HepG2 (cell line): ENCODE data around the gene NUDT22. TPM values are rescaled to one million over a fixed set of nuclear protein-coding genes. Genes with fewer than 3 reads are reported as not detected.

ENCODE experiments used
- ATAC-seq: fragments of 200-7000 bp; cut with Tn5 transposase; 3 replicates; pipeline ENCODE4 v1.9.1; 2020; ENCODE audit warnings: mild to moderate bottlenecking, moderate library complexity
- BruUV-seq: library from RNA; stranded (reverse); fragments of 400-500 nt; replicated peaks from 2 replicates; lab custom pipeline; 2021; lab: Mats Ljungman, UMichigan
- CTCF ChIA-PET: fragments of 300-600 bp; formaldehyde crosslinking; extraction: SDS; loops from one replicate; lab custom pipeline; 2021; ENCODE audit warnings: low total read pairs, inconsistent platforms, low intra/inter-chr PET ratio; lab: Yijun Ruan, JAX
- POLR2A ChIA-PET: fragments of 350-600 bp; sonication (Branson Sonifier 250); formaldehyde crosslinking; loops from one replicate; lab custom pipeline; 2020; ENCODE audit warnings: antibody characterized with exemption, inconsistent platforms; lab: Yijun Ruan, JAX
- DNase-seq: peaks from one replicate; pipeline ENCODE4 v3.0.0-alpha.2; 2015; ENCODE audit warnings: low spot score
- FAIRE-seq: peaks from 3 replicates; lab custom pipeline; 2011; peaks lifted over from hg19 to GRCh38; lab: Jason Lieb, UNC
- H2AFZ ChIP-seq: one replicate; pipeline ENCODE4 v1.6.1; 2011; ENCODE audit warnings: low read length, inconsistent platforms
- H3K27ac ChIP-seq: fragments of 300-600 bp; 3 replicates; pipeline ENCODE4 v1.8.0; 2011; ENCODE audit warnings: mixed run types, mild to moderate bottlenecking, mixed read lengths, low read length, inconsistent platforms; ENCODE audit not compliant: insufficient read depth; ENCODE audit errors: extremely low read length
- H3K27me3 ChIP-seq, 2 experiments: fragments of 200-600 bp in 1 of 2; 2 replicates in 1 of 2; 3 replicates in 1 of 2; pipeline versions ENCODE4 v1.6.0 to v1.8.0; 2011; ENCODE audit warnings: low read length in 2 of 2, mild to moderate bottlenecking in 2 of 2, moderate library complexity in 2 of 2, inconsistent platforms in 1 of 2; ENCODE audit not compliant: insufficient read depth in 2 of 2, control insufficient read depth in 1 of 2
- H3K36me3 ChIP-seq, 2 experiments: fragments of 200-600 bp in 1 of 2; replicated peaks in 1 of 2; 2 replicates in 1 of 2; 3 replicates in 1 of 2; pipeline versions ENCODE4 v1.5.1 to v1.8.0; 2011; ENCODE audit warnings: low read length in 2 of 2, inconsistent platforms in 1 of 2; ENCODE audit not compliant: insufficient read depth in 2 of 2, control insufficient read depth in 1 of 2
- H3K4me1 ChIP-seq: 2 replicates; pipeline ENCODE4 v1.5.1; 2012; ENCODE audit warnings: low read length, inconsistent platforms; ENCODE audit not compliant: insufficient read depth
- H3K4me2 ChIP-seq: 2 replicates; pipeline ENCODE4 v1.6.0; 2011; ENCODE audit warnings: low read depth, low read length, inconsistent platforms
- H3K4me3 ChIP-seq, 3 experiments: fragments of 200-600 bp in 1 of 3; sonication (generic), shearing (Covaris generic) in 1 of 3; replicated peaks in 1 of 3; 2 replicates each; pipeline ENCODE4 v1.5.1; 2011 to 2016; ENCODE audit warnings: low read length in 3 of 3, inconsistent platforms in 2 of 3, low read depth in 2 of 3, mild to moderate bottlenecking in 2 of 3, control low read depth in 1 of 3, mixed read lengths in 1 of 3; ENCODE audit not compliant: insufficient read depth in 1 of 3
- H3K79me2 ChIP-seq: one replicate; pipeline ENCODE4 v1.6.1; 2011; ENCODE audit warnings: low read length, inconsistent platforms; ENCODE audit not compliant: insufficient read depth
- H3K9ac ChIP-seq: 2 replicates; pipeline ENCODE4 v1.6.0; 2011; ENCODE audit warnings: mild to moderate bottlenecking, low read depth, low read length, inconsistent platforms; ENCODE audit not compliant: insufficient read depth
- H3K9me3 ChIP-seq: 2 replicates; pipeline ENCODE4 v1.5.1; 2012; ENCODE audit warnings: mild to moderate bottlenecking, low read length
- H4K20me1 ChIP-seq: 2 replicates; pipeline ENCODE4 v1.6.0; 2011; ENCODE audit warnings: inconsistent platforms, mild to moderate bottlenecking, low read length, moderate library complexity; ENCODE audit not compliant: insufficient read depth
- ZNF549 ChIP-seq: sonication (generic); formaldehyde crosslinking; IDR thresholded peaks from 2 replicates; pipeline ENCODE4 v1.5.0; 2020; ENCODE audit warnings: missing genetic modification reagents
- ZZZ3 ChIP-seq: sonication (generic); formaldehyde crosslinking; IDR thresholded peaks from 2 replicates; pipeline ENCODE4 v1.4.0; 2020; ENCODE audit warnings: missing genetic modification reagents, mild to moderate bottlenecking, borderline replicate concordance
- WGBS: methylation state at CpG from one replicate; pipeline ENCODE4 v1.1.6; 2017; ENCODE audit warnings: low lambda C conversion rate; 5-methylcytosine and 5-hydroxymethylcytosine counted together
- in situ Hi-C: cut with HindIII; loops from 2 replicates; pipeline ENCODE4 v1.10.0; 2017; ENCODE audit warnings: low pct_unique_long_range_greater_than_20kb; ENCODE audit not compliant: extremely low pct_ligation_motif_present
- intact Hi-C: fragments of 100-400 bp; cut with micrococcal nuclease; formaldehyde crosslinking; loops from one replicate; pipeline ENCODE4 v1.10.0; 2022; ENCODE audit not compliant: unreplicated experiment
- polyA plus RNA-seq, 8 experiments: library from polyadenylated mRNA; depleted of rRNA in 3 of 8; stranded (reverse) in 7 of 8; unstranded in 1 of 8; fragments of >200 nt; fragmentation: Illumina TruSeq in 4 of 8; extraction: Trizol in 4 of 8; gene quantifications; 2 replicates each; pipeline versions ENCODE4 v1.2.1 to v1.2.3, GENCODE V29; 2011 to 2016; ENCODE audit warnings: low read depth in 4 of 8, missing spikeins in 1 of 8, mixed read lengths in 1 of 8; ENCODE audit not compliant: insufficient read depth in 1 of 8
- total RNA-seq, 5 experiments: library from RNA; depleted of rRNA; stranded (reverse); fragments of >200 nt; fragmentation: Illumina TruSeq; extraction: Trizol; gene quantifications; 2 replicates each; pipeline ENCODE4 v1.2.3, GENCODE V29; 2016; ENCODE audit warnings: low read depth in 1 of 5
- TF ChIP-seq, protein P1 (sequence below): sonication (generic); formaldehyde crosslinking; IDR thresholded peaks from 2 replicates; pipeline ENCODE4 v1.4.0; 2020; ENCODE audit warnings: mild to moderate bottlenecking, missing genetic modification reagents, borderline replicate concordance
- TF ChIP-seq, protein P2 (sequence below): sonication (generic); formaldehyde crosslinking; conservative IDR thresholded peaks from 2 replicates; pipeline ENCODE4 v1.8.0; 2022; ENCODE audit warnings: low read depth, missing genetic modification reagents

The NUDT22 gene
- total and polyA plus RNA-seq, 2 of the 13 experiments (the other 11 are each of a cell fraction or from before 2014, with no cell fraction given): 33.5 to 39.8 TPM

DNA sequence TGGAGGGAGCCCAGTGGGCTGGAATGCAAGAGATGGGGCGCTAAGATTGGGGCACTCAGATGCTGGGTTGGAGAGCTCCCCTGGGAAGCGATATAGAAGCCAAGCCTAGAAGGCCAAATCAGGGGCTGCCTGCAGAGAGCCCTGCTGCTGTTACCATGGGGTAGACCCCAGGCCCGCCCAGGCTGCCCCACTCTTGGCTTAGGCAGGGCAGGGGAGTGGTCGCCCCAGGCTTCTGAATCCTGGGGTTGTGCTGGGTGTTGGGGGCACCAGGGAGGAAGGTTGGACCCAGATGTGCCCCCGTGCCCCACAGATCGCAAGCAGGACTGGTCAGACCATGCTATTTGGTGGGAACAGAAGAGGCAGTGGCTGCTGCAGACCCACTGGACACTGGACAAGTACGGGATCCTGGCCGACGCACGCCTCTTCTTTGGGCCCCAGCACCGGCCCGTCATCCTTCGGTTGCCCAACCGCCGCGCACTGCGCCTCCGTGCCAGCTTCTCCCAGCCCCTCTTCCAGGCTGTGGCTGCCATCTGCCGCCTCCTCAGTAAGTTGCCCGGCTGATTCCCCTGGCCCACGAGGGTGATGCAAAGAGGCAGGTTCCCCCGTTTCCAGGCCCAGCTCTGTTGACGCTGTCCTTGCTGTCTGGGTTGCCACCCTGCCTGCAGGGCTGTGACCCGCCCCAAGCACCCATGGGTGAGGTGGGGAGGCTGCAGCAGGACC lies 15.6 kb upstream of the NUDT22 start:
- H3K27me3 ChIP-seq: peaks cover 0 to 1% of the 10 kb centered on the region in 2 experiments; a peak in 1 of 5 replicates
- H3K4me3 ChIP-seq: no peak overlapping the region
- H3K79me2 ChIP-seq: no peaks in the 10 kb centered on the region
- DNase-seq (no peak), ATAC-seq (no peak; the same call in 2 of the 3 replicates), FAIRE-seq (no peak)
- no peak overlapping the region for H3K9ac ChIP-seq
- BruUV-seq: no TSS peak
- in situ Hi-C loops: no loop called here
- WGBS: 84% methylated on average over 19 of the region's 24 CpGs
- intact Hi-C loops: no loop called here
- POLR2A ChIA-PET: interaction anchor here (1.0 to 1.6 kb wide), 2 partner anchors 16 to 94 kb away, joined by 3 read pairs; partner anchors contain the start of genes NUDT22 and TRPT1
- H2AFZ ChIP-seq: no peak overlapping the region
- no peaks in the 10 kb centered on the region for H4K20me1 ChIP-seq
- TF ChIP-seq ZZZ3 (CRISPR knock-in tag): no peak
- H3K36me3 ChIP-seq: peaks cover 0 to 3% of the 10 kb centered on the region in 2 experiments; a peak in 2 of 5 replicates
- no peak overlapping the region for H3K27ac ChIP-seq
- H3K4me2 ChIP-seq: no peak overlapping the region
- H3K9me3 ChIP-seq: no peaks in the 10 kb centered on the region
- peaks cover 22% of the 10 kb centered on the region for H3K4me1 ChIP-seq
- CTCF ChIA-PET: no interaction called here

DNA sequence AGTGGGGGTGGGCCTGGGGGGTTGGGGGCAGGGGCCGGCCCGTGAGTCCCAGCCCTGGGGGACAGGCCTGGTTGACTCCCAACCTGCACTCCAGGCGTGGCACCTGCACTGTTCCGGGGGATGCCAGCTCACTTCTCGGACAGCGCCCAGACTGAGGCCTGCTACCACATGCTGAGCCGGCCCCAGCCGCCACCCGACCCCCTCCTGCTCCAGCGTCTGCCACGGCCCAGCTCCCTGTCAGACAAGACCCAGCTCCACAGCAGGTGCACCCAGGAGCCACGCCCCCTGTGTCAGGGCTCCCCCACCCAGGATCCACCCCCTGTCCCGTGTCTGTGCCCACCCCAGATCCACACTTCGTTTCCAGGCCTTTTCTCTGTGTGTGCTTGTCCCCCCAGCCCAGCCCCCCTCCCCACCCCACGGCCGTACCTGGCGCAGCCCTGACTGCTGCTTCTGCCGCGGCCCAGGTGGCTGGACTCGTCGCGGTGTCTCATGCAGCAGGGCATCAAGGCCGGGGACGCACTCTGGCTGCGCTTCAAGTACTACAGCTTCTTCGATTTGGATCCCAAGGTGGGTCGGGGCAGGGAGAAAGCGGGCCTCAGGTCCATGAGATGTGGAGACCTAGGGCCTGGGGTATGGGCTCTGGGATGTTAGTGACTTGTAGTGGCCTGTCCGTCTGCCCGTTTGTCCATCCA lies 14.7 kb upstream of the NUDT22 start:
- H3K27me3 ChIP-seq: peaks cover 0 to 1% of the 10 kb centered on the region in 2 experiments; a peak in 1 of 5 replicates
- WGBS: 82% methylated on average over 22 of the region's 30 CpGs
- intact Hi-C loops: no loop called here
- DNase-seq (no peak), ATAC-seq (no peak), FAIRE-seq (no peak)
- peaks cover 17% of the 10 kb centered on the region for H3K4me1 ChIP-seq
- no peak overlapping the region for H3K4me3 ChIP-seq
- H3K9me3 ChIP-seq: no peaks in the 10 kb centered on the region
- ChIA-PET POLR2A (interaction anchor here (1.6 to 1.7 kb wide), 2 partner anchors 15 to 25 kb away, joined by 3 to 4 read pairs; partner anchors contain the start of genes NUDT22, STIP1 and TRPT1), CTCF (no interaction called here)
- H3K9ac ChIP-seq: no peak overlapping the region
- no peak overlapping the region for H2AFZ ChIP-seq
- no peak overlapping the region for H3K4me2 ChIP-seq
- in situ Hi-C loops: no loop called here
- H3K27ac ChIP-seq: no peak overlapping the region
- BruUV-seq: no TSS peak
- peaks cover 0 to 3% of the 10 kb centered on the region in 2 experiments; a peak in 2 of 5 replicates for H3K36me3 ChIP-seq
- H3K79me2 ChIP-seq: no peaks in the 10 kb centered on the region
- TF ChIP-seq, protein P1, sequence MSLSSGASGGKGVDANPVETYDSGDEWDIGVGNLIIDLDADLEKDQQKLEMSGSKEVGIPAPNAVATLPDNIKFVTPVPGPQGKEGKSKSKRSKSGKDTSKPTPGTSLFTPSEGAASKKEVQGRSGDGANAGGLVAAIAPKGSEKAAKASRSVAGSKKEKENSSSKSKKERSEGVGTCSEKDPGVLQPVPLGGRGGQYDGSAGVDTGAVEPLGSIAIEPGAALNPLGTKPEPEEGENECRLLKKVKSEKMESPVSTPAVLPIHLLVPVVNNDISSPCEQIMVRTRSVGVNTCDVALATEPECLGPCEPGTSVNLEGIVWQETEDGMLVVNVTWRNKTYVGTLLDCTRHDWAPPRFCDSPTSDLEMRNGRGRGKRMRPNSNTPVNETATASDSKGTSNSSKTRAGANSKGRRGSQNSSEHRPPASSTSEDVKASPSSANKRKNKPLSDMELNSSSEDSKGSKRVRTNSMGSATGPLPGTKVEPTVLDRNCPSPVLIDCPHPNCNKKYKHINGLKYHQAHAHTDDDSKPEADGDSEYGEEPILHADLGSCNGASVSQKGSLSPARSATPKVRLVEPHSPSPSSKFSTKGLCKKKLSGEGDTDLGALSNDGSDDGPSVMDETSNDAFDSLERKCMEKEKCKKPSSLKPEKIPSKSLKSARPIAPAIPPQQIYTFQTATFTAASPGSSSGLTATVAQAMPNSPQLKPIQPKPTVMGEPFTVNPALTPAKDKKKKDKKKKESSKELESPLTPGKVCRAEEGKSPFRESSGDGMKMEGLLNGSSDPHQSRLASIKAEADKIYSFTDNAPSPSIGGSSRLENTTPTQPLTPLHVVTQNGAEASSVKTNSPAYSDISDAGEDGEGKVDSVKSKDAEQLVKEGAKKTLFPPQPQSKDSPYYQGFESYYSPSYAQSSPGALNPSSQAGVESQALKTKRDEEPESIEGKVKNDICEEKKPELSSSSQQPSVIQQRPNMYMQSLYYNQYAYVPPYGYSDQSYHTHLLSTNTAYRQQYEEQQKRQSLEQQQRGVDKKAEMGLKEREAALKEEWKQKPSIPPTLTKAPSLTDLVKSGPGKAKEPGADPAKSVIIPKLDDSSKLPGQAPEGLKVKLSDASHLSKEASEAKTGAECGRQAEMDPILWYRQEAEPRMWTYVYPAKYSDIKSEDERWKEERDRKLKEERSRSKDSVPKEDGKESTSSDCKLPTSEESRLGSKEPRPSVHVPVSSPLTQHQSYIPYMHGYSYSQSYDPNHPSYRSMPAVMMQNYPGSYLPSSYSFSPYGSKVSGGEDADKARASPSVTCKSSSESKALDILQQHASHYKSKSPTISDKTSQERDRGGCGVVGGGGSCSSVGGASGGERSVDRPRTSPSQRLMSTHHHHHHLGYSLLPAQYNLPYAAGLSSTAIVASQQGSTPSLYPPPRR (CRISPR knock-in tag): no peak
- TF ChIP-seq, protein P2, sequence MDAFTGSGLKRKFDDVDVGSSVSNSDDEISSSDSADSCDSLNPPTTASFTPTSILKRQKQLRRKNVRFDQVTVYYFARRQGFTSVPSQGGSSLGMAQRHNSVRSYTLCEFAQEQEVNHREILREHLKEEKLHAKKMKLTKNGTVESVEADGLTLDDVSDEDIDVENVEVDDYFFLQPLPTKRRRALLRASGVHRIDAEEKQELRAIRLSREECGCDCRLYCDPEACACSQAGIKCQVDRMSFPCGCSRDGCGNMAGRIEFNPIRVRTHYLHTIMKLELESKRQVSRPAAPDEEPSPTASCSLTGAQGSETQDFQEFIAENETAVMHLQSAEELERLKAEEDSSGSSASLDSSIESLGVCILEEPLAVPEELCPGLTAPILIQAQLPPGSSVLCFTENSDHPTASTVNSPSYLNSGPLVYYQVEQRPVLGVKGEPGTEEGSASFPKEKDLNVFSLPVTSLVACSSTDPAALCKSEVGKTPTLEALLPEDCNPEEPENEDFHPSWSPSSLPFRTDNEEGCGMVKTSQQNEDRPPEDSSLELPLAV (CRISPR knock-in tag): no peak
- TF ChIP-seq ZNF549 (CRISPR knock-in tag): no peak
- H4K20me1 ChIP-seq: no peaks in the 10 kb centered on the region
